Choroid plexus epithelial cell (primary cell): ENCODE data around the gene TAS2R41.
"Not testable (repeated sequence)": the region's sequence is repeated elsewhere in the genome, so short reads cannot be mapped to it uniquely, and the experiment has no call there.

Experiments used
- DNase-seq: peaks from one replicate; pipeline ENCODE4 v3.0.0-alpha.2; 2010; ENCODE audit warnings: low read depth
- H3K4me3 ChIP-seq: 2 replicates; pipeline ENCODE4 v1.5.1; 2011; ENCODE audit warnings: low read depth, mild to moderate bottlenecking, control low read depth, low read length, moderate library complexity
- TF ChIP-seq, protein P1 (sequence below): conservative IDR thresholded peaks from 2 replicates; pipeline ENCODE4 v1.5.1; 2011; ENCODE audit warnings: low read depth, mild to moderate bottlenecking, control low read depth, inconsistent platforms, low read length, moderate library complexity

Gene TAS2R41

DNA sequence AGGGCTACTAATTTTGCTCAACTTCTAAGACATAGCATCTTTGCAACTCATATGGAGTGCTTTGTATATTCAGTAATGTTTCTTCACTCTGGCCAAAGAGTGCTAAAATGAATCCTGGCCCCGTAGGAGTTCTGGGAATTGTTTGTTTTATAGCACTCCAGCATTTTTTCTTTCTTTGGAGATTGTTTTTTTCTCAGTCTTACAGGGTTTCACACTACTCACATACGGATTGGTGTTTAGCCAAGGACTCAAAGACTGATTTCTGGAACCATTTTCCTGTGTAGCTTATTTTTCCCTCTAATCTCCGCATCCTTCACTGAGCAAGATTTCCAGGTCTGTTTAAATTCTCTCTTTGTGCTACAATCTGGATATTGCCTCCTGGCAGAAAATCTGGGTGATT, 6.4 kb downstream of the TAS2R41 start:
- TF ChIP-seq, protein P1, sequence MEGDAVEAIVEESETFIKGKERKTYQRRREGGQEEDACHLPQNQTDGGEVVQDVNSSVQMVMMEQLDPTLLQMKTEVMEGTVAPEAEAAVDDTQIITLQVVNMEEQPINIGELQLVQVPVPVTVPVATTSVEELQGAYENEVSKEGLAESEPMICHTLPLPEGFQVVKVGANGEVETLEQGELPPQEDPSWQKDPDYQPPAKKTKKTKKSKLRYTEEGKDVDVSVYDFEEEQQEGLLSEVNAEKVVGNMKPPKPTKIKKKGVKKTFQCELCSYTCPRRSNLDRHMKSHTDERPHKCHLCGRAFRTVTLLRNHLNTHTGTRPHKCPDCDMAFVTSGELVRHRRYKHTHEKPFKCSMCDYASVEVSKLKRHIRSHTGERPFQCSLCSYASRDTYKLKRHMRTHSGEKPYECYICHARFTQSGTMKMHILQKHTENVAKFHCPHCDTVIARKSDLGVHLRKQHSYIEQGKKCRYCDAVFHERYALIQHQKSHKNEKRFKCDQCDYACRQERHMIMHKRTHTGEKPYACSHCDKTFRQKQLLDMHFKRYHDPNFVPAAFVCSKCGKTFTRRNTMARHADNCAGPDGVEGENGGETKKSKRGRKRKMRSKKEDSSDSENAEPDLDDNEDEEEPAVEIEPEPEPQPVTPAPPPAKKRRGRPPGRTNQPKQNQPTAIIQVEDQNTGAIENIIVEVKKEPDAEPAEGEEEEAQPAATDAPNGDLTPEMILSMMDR: no peak
- DNase-seq: peak; percentile 20
- no peak overlapping the region for H3K4me3 ChIP-seq

GRCh38 chr7:143485094-143485493, 7.4 kb downstream of the TAS2R41 start:
- no peak for DNase-seq
- TF ChIP-seq, protein P1: no peak

GRCh38 chr7:143485500-143485899, 7.8 kb downstream of the TAS2R41 start:
- DNase-seq: peak; percentile 49
- TF ChIP-seq, protein P1: no peak
- H3K4me3 ChIP-seq: no peak overlapping the region

More at GRCh38 chr7:143485094-143485493, 7.4 kb downstream of the TAS2R41 start:
- no peak overlapping the region for H3K4me3 ChIP-seq

- DNase-seq, H3K4me3 ChIP-seq: not testable (repeated sequence)
Measured at GRCh38 chr7:143486266-143486665, 8.6 kb downstream of the TAS2R41 start.

DNA sequence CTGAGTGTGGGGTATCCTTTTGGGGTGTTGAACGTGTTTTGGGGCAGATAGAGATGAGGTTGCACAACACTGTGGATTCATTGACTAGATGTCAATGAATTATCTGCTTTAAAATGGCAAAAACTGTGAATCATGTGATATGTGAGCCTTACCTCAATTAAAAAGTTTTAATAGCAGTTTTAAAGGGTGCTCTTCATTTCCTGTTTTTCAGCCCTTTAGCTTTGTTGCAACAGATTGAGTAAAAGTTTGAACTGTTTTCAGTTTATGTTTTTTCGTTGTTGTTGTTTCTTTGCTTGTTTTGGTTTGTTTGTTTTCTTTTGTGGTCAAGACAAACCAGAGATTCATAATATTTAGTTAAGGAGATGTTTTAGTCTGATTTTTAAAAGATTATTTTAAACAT, 9.4 kb downstream of the TAS2R41 start:
- TF ChIP-seq, protein P1: no peak
- H3K4me3 ChIP-seq: no peak overlapping the region
- DNase-seq: no peak

DNA sequence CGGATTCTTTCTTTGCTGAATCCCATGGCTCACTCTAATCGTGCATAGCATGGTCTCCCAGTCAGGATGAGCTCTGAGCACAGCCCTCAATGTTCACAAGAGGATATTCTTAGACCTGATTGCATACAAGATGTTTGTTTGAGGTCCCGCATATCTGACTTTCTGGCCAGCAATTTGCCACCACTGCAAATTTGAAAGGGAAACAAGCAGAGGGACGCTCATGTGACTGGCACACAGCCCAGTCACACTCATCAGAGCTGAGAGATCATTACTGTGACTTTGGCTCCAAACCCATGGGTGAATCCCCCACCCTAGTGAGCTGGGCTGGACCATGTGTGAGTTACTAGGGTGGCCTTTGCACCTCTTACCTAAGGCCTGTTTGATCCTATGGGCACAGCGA, 9.9 kb downstream of the TAS2R41 start:
- H3K4me3 ChIP-seq: no peak overlapping the region
- TF ChIP-seq, protein P1: no peak
- DNase-seq: peak; percentile 76

DNA sequence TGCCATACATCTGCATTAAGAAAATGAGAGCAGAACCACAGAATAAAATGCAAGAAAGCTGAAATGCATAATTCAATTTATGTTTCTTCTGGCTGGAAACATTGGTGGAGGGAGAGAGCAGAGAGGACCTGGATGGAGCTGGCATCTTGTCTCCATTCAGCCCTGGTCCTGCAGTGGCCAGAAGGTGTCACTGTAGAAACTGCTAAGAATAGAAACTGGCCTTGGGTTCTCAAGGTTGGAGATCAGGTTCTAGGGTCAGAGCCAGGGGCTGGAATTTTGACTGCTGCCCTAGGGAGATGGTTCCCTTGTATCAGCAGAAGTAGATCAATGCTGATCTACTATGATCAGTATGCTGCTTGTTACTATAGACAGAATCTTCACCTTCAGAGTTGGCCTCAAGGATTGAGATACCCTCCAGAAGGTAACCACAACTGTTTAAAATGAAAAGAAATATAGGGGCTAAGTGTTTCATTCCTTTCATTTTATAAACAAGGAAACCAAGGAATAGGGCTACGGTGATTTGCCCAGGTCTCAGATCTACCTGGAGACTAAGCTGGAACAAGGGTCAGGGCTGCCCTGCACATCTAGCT, 13.1 kb downstream of the TAS2R41 start:
- H3K4me3 ChIP-seq: no peak overlapping the region
- DNase-seq: peak; percentile 55
- TF ChIP-seq, protein P1: peak; percentile 83
